Right lobe of liver (tissue), 6 donors: ENCODE results near the gene SH2D4B. TPM values are rescaled to one million over a fixed set of nuclear protein-coding genes. Genes with fewer than 3 reads are reported as not detected.

Source experiments
- ATAC-seq, 4 donors: fragments of 200-7000 bp; cut with Tn5 transposase; one replicate each; pipeline ENCODE4 v1.9.1; 2020; ENCODE audit warnings: mild to moderate bottlenecking in 4 of 4, moderate library complexity in 4 of 4
- DNase-seq, 3 donors: peaks; one replicate each; pipeline ENCODE4 v3.0.0-alpha.2; 2020
- H3K27ac ChIP-seq, 3 donors: fragments of 200-600 bp; one replicate each; pipeline ENCODE4 v1.8.0; 2022
- H3K27me3 ChIP-seq, 2 donors: fragments of 200-600 bp; one replicate each; pipeline ENCODE4 v1.8.0; 2022
- H3K36me3 ChIP-seq, 4 donors: fragments of 200-600 bp; sonication (generic) in 1 of 4; one replicate each; pipeline versions ENCODE4 v1.5.1 to v1.8.0; 2017 to 2022; ENCODE audit warnings: control low read depth in 1 of 4
- H3K4me1 ChIP-seq, 4 donors: fragments of 200-600 bp; sonication (generic) in 1 of 4; one replicate each; pipeline versions ENCODE4 v1.5.1 to v1.8.0; 2017 to 2022; ENCODE audit warnings: control low read depth in 1 of 4
- H3K4me3 ChIP-seq, 3 donors: fragments of 200-600 bp; one replicate each; pipeline ENCODE4 v1.8.0; 2022
- H3K9me3 ChIP-seq, 4 donors: fragments of 200-600 bp; sonication (generic) in 1 of 4; one replicate each; pipeline versions ENCODE4 v1.5.1 to v1.8.0; 2017 to 2022; ENCODE audit warnings: control low read depth in 1 of 4
- CTCF ChIP-seq, 4 donors: fragments of 200-600 bp in 3 of 4; fragments of 450-650 bp in 1 of 4; IDR thresholded peaks; one replicate each; pipeline versions ENCODE4 v1.5.1 to v1.8.0; 2016 to 2022; ENCODE audit warnings: antibody characterized with exemption in 4 of 4, mild to moderate bottlenecking in 2 of 4
- POLR2A ChIP-seq: fragments of 450-650 bp; IDR thresholded peaks from one replicate; pipeline ENCODE4 v1.6.1; 2017; ENCODE audit warnings: antibody characterized with exemption, mild to moderate bottlenecking
- WGBS: methylation state at CpG from one replicate; pipeline ENCODE4 v1.1.6; 2018; ENCODE audit warnings: low coverage, low lambda C conversion rate; ENCODE audit not compliant: insufficient coverage; ENCODE audit errors: missing lambda C conversion rate; 5-methylcytosine and 5-hydroxymethylcytosine counted together
- intact Hi-C, 2 donors: fragments of 100-400 bp; cut with DNase I; formaldehyde crosslinking; loops; one replicate each; pipeline versions ENCODE4 v1.11.2 to v1.14.1; 2022
- total RNA-seq, 6 experiments: library from RNA; depleted of rRNA in 2 of 6; stranded (reverse); fragments of >200 nt in 2 of 6; fragmentation: NEBNext Ultra II Directional in 3 of 6; extraction: Animal tissue kit (Norgen Biotek cat#: 25700) in 3 of 6; gene quantifications; one replicate each; pipeline versions ENCODE4 v1.1.0 to v1.2.4, GENCODE V29; 2016 to 2023
- donor health status: DM: no; HTN: yes; CAD: no.
- donor health status: DM: no; HTN: no; CAD: no.
- donor health status: DM: no; HTN: no; CAD: no.
- donor health status: DM: no; HTN: yes; CAD: no.
- donor health status: DM: no; HTN: yes; CAD: no.

SH2D4B gene
- total RNA-seq, 6 experiments from 2014 or later: not detected

DNA sequence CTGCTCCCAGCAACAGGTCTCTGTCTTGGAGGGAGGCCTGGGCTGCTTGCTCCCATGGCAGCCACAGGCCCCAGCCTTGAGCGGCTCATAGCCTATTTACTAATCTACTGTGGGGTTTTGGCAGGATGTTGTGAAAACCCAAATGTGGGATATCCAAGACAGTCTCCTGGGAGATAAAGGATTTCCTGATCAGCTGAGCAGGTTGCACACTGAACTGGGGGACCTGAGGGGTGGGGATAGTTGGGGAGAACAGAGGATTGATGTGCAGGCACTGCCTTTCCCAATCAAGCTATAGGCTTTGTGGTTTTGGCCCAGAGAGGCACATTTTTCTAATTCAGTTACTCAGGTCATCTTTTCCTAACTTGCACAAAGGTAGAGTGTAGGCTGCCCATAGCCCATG lies 92.6 kb downstream of the SH2D4B start:
- TF ChIP-seq POLR2A: no peak
- TF ChIP-seq CTCF (IDR thresholded peaks at IDR 0.05): no peak
- H3K36me3 ChIP-seq: no peaks in the 10 kb centered on the region
- no peaks in the 10 kb centered on the region for H3K4me1 ChIP-seq
- DNase-seq: no peak
- H3K27me3 ChIP-seq: no peaks in the 10 kb centered on the region
- no peak overlapping the region for H3K27ac ChIP-seq
- WGBS: no CpG with 5 or more reads among the region's 1 CpG
- no peak for ATAC-seq
- H3K4me3 ChIP-seq: no peak overlapping the region
- no peaks in the 10 kb centered on the region for H3K9me3 ChIP-seq
- intact Hi-C loops: no loop called here

DNA sequence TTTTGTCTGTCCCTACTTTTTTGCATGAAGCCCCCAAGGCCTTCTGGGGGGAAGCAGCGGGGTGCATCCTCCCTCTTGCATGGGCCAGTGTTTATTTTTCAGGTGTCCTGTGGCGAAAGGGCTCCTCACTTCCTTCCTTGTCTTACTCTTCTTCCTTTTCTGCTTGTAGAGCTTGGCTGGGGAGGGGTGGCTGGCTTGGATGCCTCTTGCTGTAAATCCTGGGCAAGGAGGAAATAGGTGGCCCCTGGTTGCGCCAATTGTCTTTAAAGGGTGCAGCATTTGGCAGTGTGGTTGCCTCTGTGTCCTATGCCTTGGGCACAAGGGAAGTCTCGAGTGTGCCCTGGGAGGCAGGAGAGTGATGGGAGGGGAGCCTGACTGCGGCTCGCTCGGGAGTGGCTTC lies 95.0 kb downstream of the SH2D4B start:
- Histone ChIP-seq H3K4me3 (no peak overlapping the region), H3K27ac (no peak overlapping the region), H3K4me1 (no peaks in the 10 kb centered on the region), H3K27me3 (no peaks in the 10 kb centered on the region), H3K36me3 (no peaks in the 10 kb centered on the region), H3K9me3 (no peaks in the 10 kb centered on the region)
- 70% methylated on average over 6 of the region's 7 CpGs for WGBS
- TF ChIP-seq CTCF (IDR thresholded peaks at IDR 0.05): no peak
- no peak for TF ChIP-seq POLR2A
- ATAC-seq (peak in 2 of 4 donors; percentile 13 to 26), DNase-seq (no peak)
- intact Hi-C loops: no loop called here

GRCh38 chr10:80633383-80633860 lies 95.7 kb downstream of the SH2D4B start:
- Histone ChIP-seq H3K4me3 (no peak overlapping the region), H3K4me1 (no peaks in the 10 kb centered on the region), H3K27me3 (no peaks in the 10 kb centered on the region), H3K9me3 (no peaks in the 10 kb centered on the region), H3K36me3 (no peaks in the 10 kb centered on the region), H3K27ac (no peak overlapping the region)
- no peak for DNase-seq
- 58% methylated on average over 4 of the region's 4 CpGs for WGBS
- TF ChIP-seq CTCF (IDR thresholded peaks at IDR 0.05): no peak
- no peak for TF ChIP-seq POLR2A
- intact Hi-C loops: no loop called here
- no peak for ATAC-seq

- H3K9me3 ChIP-seq: no peaks in the 10 kb centered on the region
- ATAC-seq (no peak), DNase-seq (no peak)
- no peak overlapping the region for H3K27ac ChIP-seq
- H3K27me3 ChIP-seq: no peaks in the 10 kb centered on the region
- H3K36me3 ChIP-seq: no peaks in the 10 kb centered on the region
- no peak overlapping the region for H3K4me3 ChIP-seq
- 57% methylated on average over 6 of the region's 7 CpGs for WGBS
- TF ChIP-seq POLR2A: no peak
- TF ChIP-seq CTCF (IDR thresholded peaks at IDR 0.05): no peak
- intact Hi-C loops: no loop called here
- H3K4me1 ChIP-seq: no peaks in the 10 kb centered on the region
Observed at GRCh38 chr10:80633910-80634309, 96.2 kb downstream of the SH2D4B start.

- TF ChIP-seq CTCF (IDR thresholded peaks at IDR 0.05): no peak
- TF ChIP-seq POLR2A: no peak
- no peak for DNase-seq
- no peaks in the 10 kb centered on the region for H3K36me3 ChIP-seq
- H3K27me3 ChIP-seq: no peaks in the 10 kb centered on the region
- intact Hi-C loops: no loop called here
- H3K9me3 ChIP-seq: no peaks in the 10 kb centered on the region
- H3K4me3 ChIP-seq: no peak overlapping the region
- no peak overlapping the region for H3K27ac ChIP-seq
- WGBS: 60% methylated on average over 5 of the region's 5 CpGs
- no peak for ATAC-seq
- H3K4me1 ChIP-seq: no peaks in the 10 kb centered on the region
Observed at GRCh38 chr10:80642661-80643060, 105.0 kb downstream of the SH2D4B start.
